ENCODE results near the gene DYRK1B. TPM values are rescaled to one million over a fixed set of nuclear protein-coding genes. Genes with fewer than 3 reads are reported as not detected.
"Not testable (repeated sequence)": the region's sequence is repeated elsewhere in the genome, so short reads cannot be mapped to it uniquely, and the experiment has no call there.

The DYRK1B gene
- polyA plus RNA-seq, 2 of the 4 experiments (the other 2 are of a cell fraction), result 13.8 to 18.6 TPM

DNA sequence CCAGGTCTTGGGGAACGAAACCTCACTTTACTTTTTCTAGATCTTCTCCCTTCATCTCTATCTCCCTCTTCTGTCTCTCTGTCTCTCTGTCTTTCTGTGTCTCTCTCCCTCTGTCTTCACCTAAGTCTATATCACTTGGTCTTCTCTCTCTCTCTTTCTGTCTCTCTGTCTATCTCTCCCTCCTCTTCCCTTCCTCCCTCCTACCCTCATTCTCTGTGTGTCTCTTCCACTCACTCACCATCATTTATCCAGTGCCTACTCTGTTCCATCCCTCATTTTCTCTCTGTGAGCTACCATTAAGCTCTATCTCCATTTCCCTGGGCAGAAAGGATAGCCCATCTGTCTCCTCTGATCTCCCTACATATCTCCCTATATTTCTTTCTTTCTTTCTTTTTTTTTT is 44.4 kb upstream of the DYRK1B start:
- 84% methylated on average over 1 of the region's 1 CpG for WGBS (ENCODE audit: missing lambda C conversion rate)
- Histone ChIP-seq H3K4me2 (no peak overlapping the region), H3K9me3 (no peaks in the 10 kb centered on the region), H3K4me3 (no peak overlapping the region), H3K27ac (no peak overlapping the region), H3K4me1 (no peaks in the 10 kb centered on the region)
- peak; percentile 11 to 17; a peak in 4 of 6 replicates for ATAC-seq
- ChIA-PET POLR2A (interaction anchor here (0.5 kb wide), 2 partner anchors 103 to 279 kb away, joined by 3 to 5 read pairs; no protein-coding TSS in a partner anchor), CTCF (interaction anchor here (0.6 to 2.5 kb wide), 10 partner anchors 14 to 1477 kb away, joined by 3 to 40 read pairs (median 4); partner anchors contain the start of gene PSMC4)
- DNase-seq (ENCODE audit: low read depth in 1 of 2, low spot score in 1 of 2), result no peak
- peak; percentile 78 for FAIRE-seq
- TF ChIP-seq RARB (CRISPR knock-in tag; IDR thresholded peaks at IDR 0.05) (no peak), ZNF302 (CRISPR knock-in tag; IDR thresholded peaks at IDR 0.05) (peak; percentile 75; the same call in 1 of the 2 replicates)

DNA sequence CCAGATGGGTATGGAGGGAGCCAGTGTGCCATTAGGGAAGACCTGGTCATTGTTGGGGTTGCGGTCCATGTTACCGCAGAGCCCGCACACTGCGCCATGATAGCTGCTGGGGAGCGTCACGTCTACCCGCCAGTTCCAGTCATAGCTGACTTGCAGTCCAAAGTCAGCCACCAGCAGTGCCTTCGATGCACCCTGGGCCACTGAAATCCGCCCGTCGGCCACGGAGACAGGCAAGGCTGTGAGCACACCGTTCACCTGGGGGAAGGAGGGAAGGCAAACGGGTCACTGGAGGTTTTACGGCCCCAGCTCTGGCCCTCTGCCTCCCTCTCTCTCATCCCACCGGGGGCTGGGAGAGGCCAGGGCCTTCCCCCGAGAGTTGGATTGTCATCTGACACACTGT is 44.0 kb upstream of the DYRK1B start:
- CTCF ChIA-PET, result interaction anchor here (1.2 to 2.5 kb wide), 4 partner anchors 14 to 262 kb away, joined by 3 to 40 read pairs (median 8); partner anchors contain the start of gene PSMC4
- POLR2A ChIA-PET; FAIRE-seq; H3K4me1 ChIP-seq; H3K4me2 ChIP-seq; H3K4me3 ChIP-seq; DNase-seq (ENCODE audit: low read depth in 1 of 2, low spot score in 1 of 2); H3K27ac ChIP-seq; H3K9me3 ChIP-seq: not testable (repeated sequence)
- peak; percentile 2 to 4; a peak in 3 of 6 replicates for ATAC-seq
- WGBS (ENCODE audit: missing lambda C conversion rate), result 89% methylated on average over 16 of the region's 17 CpGs

DNA sequence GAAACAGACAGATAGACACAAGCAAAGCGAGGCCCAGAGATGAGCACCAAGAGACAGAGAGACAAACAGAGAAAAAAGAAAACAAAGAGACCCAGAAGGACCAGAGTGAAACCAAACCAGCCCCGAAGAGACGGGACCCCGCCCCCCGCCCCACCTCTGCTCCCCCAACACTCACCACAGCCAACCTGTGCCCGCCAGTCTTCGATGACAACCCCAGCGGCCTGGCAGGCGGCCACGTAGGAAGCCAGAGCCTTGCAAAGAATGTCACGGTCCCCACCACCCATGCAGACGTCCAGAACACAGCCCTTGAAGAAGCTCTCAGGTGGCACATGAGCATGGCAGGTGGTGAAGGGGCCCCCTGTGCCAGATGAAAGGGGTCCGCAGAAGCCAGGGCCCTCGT is 43.5 kb upstream of the DYRK1B start:
- DNase-seq (ENCODE audit: low read depth in 1 of 2, low spot score in 1 of 2); H3K27ac ChIP-seq; H3K4me2 ChIP-seq; H3K4me1 ChIP-seq; H3K4me3 ChIP-seq; POLR2A ChIA-PET; FAIRE-seq; CTCF ChIA-PET; ATAC-seq; H3K9me3 ChIP-seq: not testable (repeated sequence)
- WGBS (ENCODE audit: missing lambda C conversion rate), result 85% methylated on average over 6 of the region's 14 CpGs

DNA sequence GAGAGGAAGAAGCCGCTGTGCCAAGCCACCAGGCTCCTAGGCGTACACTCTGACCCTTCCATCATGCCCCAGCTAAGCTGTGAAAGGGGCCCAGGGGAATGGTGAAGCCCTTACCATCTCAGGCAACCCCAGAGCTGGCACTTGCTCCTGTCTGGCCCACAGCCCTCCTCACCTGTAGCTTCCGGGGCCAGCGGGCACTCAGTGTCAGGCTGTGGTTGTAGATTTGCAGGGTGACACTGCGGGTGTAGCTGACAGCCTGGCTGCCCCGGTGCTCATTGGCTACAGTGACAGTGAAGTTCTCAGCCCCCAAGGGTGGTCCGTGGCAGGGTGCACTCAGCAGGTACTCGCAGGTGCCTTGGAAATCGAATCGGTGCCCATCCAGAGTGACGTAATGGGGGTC is 42.5 kb upstream of the DYRK1B start:
- FAIRE-seq; H3K4me1 ChIP-seq; POLR2A ChIA-PET; DNase-seq (ENCODE audit: low read depth in 1 of 2, low spot score in 1 of 2); ATAC-seq; H3K4me3 ChIP-seq; H3K27ac ChIP-seq; H3K4me2 ChIP-seq; H3K9me3 ChIP-seq: not testable (repeated sequence)
- CTCF ChIA-PET, result interaction anchor here (2.0 kb wide), 1 partner anchor 33 kb away, joined by 5 read pairs; no protein-coding TSS in a partner anchor
- 91% methylated on average over 2 of the region's 11 CpGs for WGBS (ENCODE audit: missing lambda C conversion rate)

DNA sequence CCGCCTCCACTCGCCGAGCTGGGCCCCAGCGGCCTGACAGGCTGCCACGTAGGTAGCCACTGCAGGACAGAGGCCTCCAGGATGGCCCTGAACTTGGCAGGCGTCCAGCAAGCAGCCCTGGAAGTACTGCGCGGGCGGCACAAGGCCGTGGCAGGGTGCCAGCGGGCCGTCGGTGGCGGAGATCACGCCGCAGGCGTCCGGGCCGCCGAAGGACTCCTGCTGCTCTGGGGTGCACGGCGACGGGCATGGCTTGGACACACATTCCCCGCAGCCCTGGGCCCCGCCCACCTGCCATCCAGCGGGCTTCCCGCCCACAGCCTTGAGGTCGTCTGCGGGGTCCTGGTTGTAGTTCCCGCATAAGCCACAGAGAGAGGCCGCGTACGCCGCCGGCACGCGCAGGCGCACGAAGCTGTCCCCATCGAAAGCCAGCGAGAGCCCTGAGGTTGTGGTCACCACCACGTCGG is 41.5 kb upstream of the DYRK1B start:
- FAIRE-seq; H3K9me3 ChIP-seq; POLR2A ChIA-PET; H3K27ac ChIP-seq; H3K4me3 ChIP-seq; H3K4me1 ChIP-seq; ATAC-seq; H3K4me2 ChIP-seq; DNase-seq (ENCODE audit: low read depth in 1 of 2, low spot score in 1 of 2): not testable (repeated sequence)
- WGBS (ENCODE audit: missing lambda C conversion rate), result 91% methylated on average over 29 of the region's 43 CpGs
- CTCF ChIA-PET, result interaction anchor here (1.0 to 2.0 kb wide), 2 partner anchors 18 to 32 kb away, joined by 3 to 5 read pairs; no protein-coding TSS in a partner anchor

DNA sequence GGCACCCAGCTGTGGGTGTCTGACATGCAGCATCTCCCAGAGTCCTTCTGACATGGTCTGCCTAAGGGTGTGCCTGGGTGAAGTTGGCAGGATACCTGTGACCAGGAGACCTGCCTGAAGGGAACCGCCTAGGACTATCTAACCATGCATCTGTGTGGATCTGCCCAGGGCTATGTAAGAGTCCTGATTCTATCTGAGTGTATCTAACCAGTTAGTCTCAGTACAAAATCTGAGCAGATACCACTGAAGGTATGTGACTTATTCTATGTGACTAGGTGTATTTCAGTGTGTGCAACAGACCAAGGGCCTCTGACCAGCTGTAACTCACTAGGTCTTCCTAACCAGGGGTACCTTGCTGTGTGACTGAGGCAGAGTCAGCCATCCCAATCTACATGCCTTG is 40.4 kb upstream of the DYRK1B start:
- no peak for DNase-seq (ENCODE audit: low read depth in 1 of 2, low spot score in 1 of 2)
- no peak overlapping the region for H3K4me2 ChIP-seq
- no peaks in the 10 kb centered on the region for H3K9me3 ChIP-seq
- ChIA-PET POLR2A (no interaction called here), CTCF (interaction anchor here (1.0 to 2.0 kb wide), 2 partner anchors 17 to 31 kb away, joined by 3 to 5 read pairs; no protein-coding TSS in a partner anchor)
- TF ChIP-seq SMC3 (IDR thresholded peaks at IDR 0.05) (no peak), NR3C1 (IDR thresholded peaks at IDR 0.05) (no peak)
- TF ChIP-seq, protein P1, sequence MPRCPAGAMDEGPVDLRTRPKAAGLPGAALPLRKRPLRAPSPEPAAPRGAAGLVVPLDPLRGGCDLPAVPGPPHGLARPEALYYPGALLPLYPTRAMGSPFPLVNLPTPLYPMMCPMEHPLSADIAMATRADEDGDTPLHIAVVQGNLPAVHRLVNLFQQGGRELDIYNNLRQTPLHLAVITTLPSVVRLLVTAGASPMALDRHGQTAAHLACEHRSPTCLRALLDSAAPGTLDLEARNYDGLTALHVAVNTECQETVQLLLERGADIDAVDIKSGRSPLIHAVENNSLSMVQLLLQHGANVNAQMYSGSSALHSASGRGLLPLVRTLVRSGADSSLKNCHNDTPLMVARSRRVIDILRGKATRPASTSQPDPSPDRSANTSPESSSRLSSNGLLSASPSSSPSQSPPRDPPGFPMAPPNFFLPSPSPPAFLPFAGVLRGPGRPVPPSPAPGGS (IDR thresholded peaks at IDR 0.05), result no peak
- TF ChIP-seq, protein P2, sequence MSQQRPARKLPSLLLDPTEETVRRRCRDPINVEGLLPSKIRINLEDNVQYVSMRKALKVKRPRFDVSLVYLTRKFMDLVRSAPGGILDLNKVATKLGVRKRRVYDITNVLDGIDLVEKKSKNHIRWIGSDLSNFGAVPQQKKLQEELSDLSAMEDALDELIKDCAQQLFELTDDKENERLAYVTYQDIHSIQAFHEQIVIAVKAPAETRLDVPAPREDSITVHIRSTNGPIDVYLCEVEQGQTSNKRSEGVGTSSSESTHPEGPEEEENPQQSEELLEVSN (IDR thresholded peaks at IDR 0.05; ENCODE audit: borderline replicate concordance, low read depth), result no peak
- TF ChIP-seq, protein P3, sequence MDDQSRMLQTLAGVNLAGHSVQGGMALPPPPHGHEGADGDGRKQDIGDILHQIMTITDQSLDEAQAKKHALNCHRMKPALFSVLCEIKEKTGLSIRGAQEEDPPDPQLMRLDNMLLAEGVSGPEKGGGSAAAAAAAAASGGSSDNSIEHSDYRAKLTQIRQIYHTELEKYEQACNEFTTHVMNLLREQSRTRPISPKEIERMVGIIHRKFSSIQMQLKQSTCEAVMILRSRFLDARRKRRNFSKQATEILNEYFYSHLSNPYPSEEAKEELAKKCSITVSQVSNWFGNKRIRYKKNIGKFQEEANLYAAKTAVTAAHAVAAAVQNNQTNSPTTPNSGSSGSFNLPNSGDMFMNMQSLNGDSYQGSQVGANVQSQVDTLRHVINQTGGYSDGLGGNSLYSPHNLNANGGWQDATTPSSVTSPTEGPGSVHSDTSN (IDR thresholded peaks at IDR 0.05), result no peak
- H3K4me3 ChIP-seq, result no peak overlapping the region
- H3K27ac ChIP-seq, result no peak overlapping the region
- H3K4me1 ChIP-seq, result no peaks in the 10 kb centered on the region
- WGBS (ENCODE audit: missing lambda C conversion rate), result 84% methylated on average over 1 of the region's 1 CpG
- no peak for ATAC-seq
- no peak for FAIRE-seq
